ELF-1 (cell line): ENCODE measurements around the gene SLC25A25.

Experiments used
- DNase-seq: peaks from one replicate; pipeline ENCODE4 v3.0.0-alpha.2; 2016; ENCODE audit warnings: low read depth, low spot score

The SLC25A25 gene

GRCh38 chr9:128072144-128073021 lies 4.4 kb downstream of the SLC25A25 start:
- no peak for DNase-seq

GRCh38 chr9:128073253-128073886 lies 5.3 kb downstream of the SLC25A25 start:
- DNase-seq: no peak

- DNase-seq: no peak
Measured at GRCh38 chr9:128077847-128078503, 9.9 kb downstream of the SLC25A25 start.

GRCh38 chr9:128078504-128079434 lies 10.7 kb downstream of the SLC25A25 start:
- peak; percentile 67 for DNase-seq

GRCh38 chr9:128080206-128080605 lies 12.2 kb downstream of the SLC25A25 start:
- DNase-seq: no peak

GRCh38 chr9:128081056-128081455 lies 13.0 kb downstream of the SLC25A25 start:
- no peak for DNase-seq

- peak; percentile 58 for DNase-seq
Measured at GRCh38 chr9:128082151-128082550, 14.1 kb downstream of the SLC25A25 start.

- DNase-seq: no peak
Measured at GRCh38 chr9:128084746-128085145, 16.7 kb downstream of the SLC25A25 start.

GRCh38 chr9:128085943-128086342 lies 17.9 kb downstream of the SLC25A25 start:
- no peak for DNase-seq

- DNase-seq: no peak
Measured at GRCh38 chr9:128087262-128087661, 19.2 kb downstream of the SLC25A25 start.

- no peak for DNase-seq
Measured at GRCh38 chr9:128088253-128088945, 20.4 kb downstream of the SLC25A25 start.

GRCh38 chr9:128089299-128089698 lies 21.3 kb downstream of the SLC25A25 start:
- no peak for DNase-seq

- DNase-seq: no peak
Measured at GRCh38 chr9:128091144-128091543, 23.1 kb downstream of the SLC25A25 start.

- no peak for DNase-seq
Measured at GRCh38 chr9:128091571-128091970, 23.5 kb downstream of the SLC25A25 start.

- DNase-seq: no peak
Measured at GRCh38 chr9:128092199-128092977, 24.4 kb downstream of the SLC25A25 start.

- DNase-seq: no peak
Measured at GRCh38 chr9:128093011-128093410, 25.0 kb downstream of the SLC25A25 start.

GRCh38 chr9:128094166-128094949 lies 26.3 kb downstream of the SLC25A25 start:
- DNase-seq: peak; percentile 55

- DNase-seq: no peak
Measured at GRCh38 chr9:128094950-128095544, 27.0 kb downstream of the SLC25A25 start.
